Stimulated activated naive CD8-positive, alpha-beta T cell treated with anti-CD3 and anti-CD28 coated beads, Interleukin-15, Interleukin-2, amounts not matched to agents 100 ng/mL and 50 ng/mL, for 24 hours (primary cell): ENCODE data around the gene ATAD3A.
"Not testable (repeated sequence)": the region's sequence is repeated elsewhere in the genome, so short reads cannot be mapped to it uniquely, and the experiment has no call there.

Source experiments
- H3K27ac Mint-ChIP-seq: one replicate; pipeline ENCODE4 v1.8.0; 2021; ENCODE audit warnings: mild to moderate bottlenecking, mixed read lengths
- H3K27me3 Mint-ChIP-seq: one replicate; pipeline ENCODE4 v1.8.0; 2021; ENCODE audit warnings: mixed read lengths
- H3K36me3 Mint-ChIP-seq: one replicate; pipeline ENCODE4 v1.8.0; 2021; ENCODE audit warnings: low read depth, mixed read lengths
- H3K4me1 Mint-ChIP-seq: one replicate; pipeline ENCODE4 v1.8.0; 2021; ENCODE audit warnings: low read depth, mixed read lengths
- H3K4me3 Mint-ChIP-seq: one replicate; pipeline ENCODE4 v1.8.0; 2021; ENCODE audit warnings: mild to moderate bottlenecking, mixed read lengths
- H3K9me3 Mint-ChIP-seq: one replicate; pipeline ENCODE4 v1.8.0; 2021; ENCODE audit warnings: mixed read lengths

Gene ATAD3A

DNA sequence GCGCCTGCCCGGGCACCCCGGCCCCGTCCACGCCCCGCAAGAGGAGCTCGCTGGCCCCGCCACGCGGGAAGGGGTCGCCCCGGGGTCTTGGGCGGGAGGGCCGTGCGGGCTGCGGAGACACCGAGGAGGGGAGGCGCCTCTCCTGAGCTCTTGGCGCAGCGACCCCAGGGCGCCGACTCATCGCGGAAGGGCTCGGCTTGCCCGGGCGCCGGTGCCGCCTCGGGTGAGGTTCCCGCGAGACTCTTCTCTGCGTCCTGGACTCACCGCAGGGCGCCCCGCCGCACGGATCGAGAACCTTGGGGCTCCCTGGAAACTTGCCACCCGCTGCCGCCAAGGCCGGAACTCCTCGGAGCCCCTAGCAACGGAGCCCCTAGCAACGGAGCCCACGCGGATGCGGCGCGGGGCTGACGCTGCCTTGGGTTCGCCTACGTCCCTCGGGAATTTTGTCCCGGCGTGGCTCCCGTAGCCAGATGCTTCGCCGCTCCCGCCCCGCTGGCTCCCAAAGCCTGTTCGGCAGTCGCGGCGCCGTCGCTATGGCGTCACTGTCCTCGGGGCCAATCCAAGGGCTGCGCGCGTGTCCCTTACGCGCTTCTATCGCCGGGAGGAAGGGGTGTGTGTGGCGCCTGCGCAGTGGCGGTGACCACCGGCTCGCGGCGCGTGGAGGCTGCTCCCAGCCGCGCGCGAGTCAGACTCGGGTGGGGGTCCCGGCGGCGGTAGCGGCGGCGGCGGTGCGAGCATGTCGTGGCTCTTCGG, at the start of gene ATAD3A:
TSS of gene ATAD3A (plus strand) at position 630 of the 753 bp plus-strand sequence. CDS start at position 737, 107 bp downstream.
- Mint-ChIP-seq H3K27me3 (no peaks in the 10 kb centered on the region), H3K36me3 (peaks cover 4% of the 10 kb centered on the region), H3K4me1 (peaks cover 12% of the 10 kb centered on the region), H3K4me3 (peak within 1 kb of the TSS; percentile 90), H3K27ac (peak within 1 kb of the TSS; percentile 95), H3K9me3 (no peaks in the 10 kb centered on the region)

DNA sequence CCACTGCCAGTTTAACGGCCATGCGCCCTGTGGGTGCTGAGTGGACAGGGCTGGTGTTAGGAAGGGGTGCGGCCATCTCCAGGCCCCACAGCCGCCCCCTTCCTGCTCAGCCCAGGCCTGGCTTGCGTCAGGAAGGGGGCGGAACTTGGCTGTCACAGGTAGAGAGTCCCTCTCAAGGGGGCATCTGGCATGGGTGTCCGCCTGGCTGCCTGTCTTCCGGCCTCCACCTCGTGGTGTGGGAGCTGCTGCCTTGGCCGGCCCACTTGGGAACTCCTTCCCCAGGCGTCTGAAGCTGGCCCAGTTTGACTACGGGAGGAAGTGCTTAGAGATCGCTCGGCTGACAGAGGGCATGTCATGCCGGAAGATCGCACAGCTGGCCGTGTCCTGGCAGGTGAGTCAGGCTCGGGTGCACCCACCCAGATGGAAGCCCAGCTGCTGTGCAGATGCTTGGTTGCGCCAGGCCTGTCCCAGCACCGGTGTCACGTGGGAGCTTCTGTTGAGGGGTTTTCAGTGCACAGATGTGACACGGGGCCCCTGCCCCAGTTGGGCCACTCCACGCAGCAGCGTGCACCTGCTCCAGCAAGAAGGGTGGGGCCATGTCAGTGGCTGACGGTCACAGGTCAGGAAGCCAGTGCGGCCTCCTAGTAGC, 49.5 kb upstream of the ATAD3A start:
- no peaks in the 10 kb centered on the region for H3K27me3 Mint-ChIP-seq
- H3K4me3 Mint-ChIP-seq, result peak overlapping the region; percentile 45
- no peaks in the 10 kb centered on the region for H3K9me3 Mint-ChIP-seq
- no peaks in the 10 kb centered on the region for H3K4me1 Mint-ChIP-seq
- H3K27ac Mint-ChIP-seq, result no peak overlapping the region
- no peaks in the 10 kb centered on the region for H3K36me3 Mint-ChIP-seq

DNA sequence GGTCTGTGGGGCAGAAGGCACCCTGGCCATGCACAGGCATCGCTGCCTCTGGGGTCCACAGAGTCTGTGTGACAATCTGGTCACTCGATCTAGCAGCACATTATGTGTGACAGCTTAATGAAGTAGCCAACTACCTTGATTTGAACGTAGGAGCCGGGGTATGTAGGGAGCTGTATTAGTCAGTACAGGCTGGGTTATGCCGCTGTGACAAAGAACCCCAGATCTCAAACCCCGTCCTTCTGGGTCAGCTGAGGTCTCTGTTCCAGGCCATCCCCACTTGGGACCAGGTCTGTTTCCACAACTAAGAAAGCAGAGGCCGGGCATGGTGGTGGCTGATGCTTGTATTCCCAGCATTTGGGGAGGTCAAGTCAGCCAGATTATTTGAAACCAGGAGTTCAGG, 48.6 kb upstream of the ATAD3A start:
- Mint-ChIP-seq H3K4me3 (no peak overlapping the region), H3K9me3 (no peaks in the 10 kb centered on the region), H3K4me1 (no peaks in the 10 kb centered on the region), H3K36me3 (no peaks in the 10 kb centered on the region), H3K27ac (no peak overlapping the region), H3K27me3 (no peaks in the 10 kb centered on the region)

DNA sequence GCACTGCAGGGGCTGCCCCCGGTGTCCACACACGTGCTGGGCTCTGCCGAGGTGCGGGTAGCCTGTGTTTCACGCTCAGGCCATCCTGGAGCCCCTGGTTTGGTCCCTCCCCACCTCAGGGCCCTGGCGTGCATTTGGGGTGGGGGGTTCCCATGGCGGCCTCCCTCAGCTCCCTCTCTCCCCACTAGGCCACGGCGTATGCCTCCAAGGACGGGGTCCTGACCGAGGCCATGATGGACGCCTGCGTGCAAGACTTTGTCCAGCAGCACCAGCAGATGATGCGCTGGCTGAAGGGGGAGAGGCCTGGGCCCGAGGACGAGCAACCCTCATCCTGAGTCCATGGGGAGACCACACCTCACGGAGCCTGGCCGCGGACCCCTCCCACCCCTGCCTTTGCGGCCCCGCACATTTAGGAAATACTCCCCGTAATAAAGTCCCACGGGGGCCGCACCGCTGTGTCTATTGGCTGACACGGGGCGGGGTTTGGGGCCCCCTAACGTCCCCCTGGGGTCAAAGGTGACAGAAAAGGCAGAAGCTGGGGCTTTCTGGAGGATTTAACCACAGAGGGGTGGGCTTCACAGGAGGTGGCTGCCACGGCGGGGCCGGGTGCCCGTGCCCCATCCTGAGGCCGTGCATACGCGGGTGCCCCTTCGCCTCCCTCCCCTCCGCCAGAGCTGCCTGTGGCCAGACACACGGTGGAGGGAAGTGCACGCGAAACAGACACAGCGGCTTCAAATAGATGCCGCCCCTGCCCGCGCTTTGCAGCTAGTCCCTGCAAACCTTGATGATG, 43.6 kb upstream of the ATAD3A start:
- not testable (repeated sequence) for H3K27ac Mint-ChIP-seq, H3K4me3 Mint-ChIP-seq, H3K27me3 Mint-ChIP-seq, H3K36me3 Mint-ChIP-seq, H3K9me3 Mint-ChIP-seq
- H3K4me1 Mint-ChIP-seq, result peaks cover 21% of the 10 kb centered on the region

DNA sequence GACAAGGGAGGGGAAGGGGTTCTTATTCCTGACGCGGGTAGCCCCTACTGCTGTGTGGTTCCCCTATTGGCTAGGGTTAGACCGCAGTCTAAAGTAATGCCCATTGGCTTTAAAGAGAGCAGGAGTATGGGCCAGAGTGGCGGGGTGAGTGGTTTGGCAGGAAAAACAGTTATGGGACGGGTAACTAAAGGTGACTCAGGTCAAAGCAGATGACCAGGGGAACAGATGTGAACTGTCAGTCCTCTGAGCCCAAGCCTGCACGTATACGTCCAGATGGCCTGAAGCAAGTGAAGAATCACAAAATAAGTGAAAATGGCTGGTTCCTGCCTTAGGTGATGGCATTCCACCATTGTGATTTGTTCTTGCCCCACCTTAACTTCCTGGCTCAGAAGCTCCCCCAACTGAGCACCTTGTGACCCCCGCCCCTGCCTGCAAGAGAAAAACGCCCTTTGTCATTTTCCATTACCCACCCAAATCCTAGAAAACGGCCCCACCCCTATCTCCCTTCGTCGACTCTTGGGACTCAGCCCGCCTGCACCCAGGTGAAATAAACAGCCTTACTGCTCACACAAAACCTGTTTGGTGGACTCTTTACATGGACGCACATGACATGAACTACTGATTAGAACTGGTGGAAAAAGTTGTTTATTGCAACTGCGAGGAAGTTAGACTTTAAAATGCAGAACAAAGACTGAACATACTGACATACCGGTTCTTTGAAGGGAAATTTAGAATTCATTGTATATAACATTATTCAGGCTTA, 41.2 kb upstream of the ATAD3A start:
- H3K4me3 Mint-ChIP-seq, result peak overlapping the region; percentile 94
- peaks cover 30% of the 10 kb centered on the region for H3K4me1 Mint-ChIP-seq
- no peaks in the 10 kb centered on the region for H3K9me3 Mint-ChIP-seq
- no peaks in the 10 kb centered on the region for H3K27me3 Mint-ChIP-seq
- H3K36me3 Mint-ChIP-seq, result no peaks in the 10 kb centered on the region
- H3K27ac Mint-ChIP-seq, result peak overlapping the region; percentile 92

DNA sequence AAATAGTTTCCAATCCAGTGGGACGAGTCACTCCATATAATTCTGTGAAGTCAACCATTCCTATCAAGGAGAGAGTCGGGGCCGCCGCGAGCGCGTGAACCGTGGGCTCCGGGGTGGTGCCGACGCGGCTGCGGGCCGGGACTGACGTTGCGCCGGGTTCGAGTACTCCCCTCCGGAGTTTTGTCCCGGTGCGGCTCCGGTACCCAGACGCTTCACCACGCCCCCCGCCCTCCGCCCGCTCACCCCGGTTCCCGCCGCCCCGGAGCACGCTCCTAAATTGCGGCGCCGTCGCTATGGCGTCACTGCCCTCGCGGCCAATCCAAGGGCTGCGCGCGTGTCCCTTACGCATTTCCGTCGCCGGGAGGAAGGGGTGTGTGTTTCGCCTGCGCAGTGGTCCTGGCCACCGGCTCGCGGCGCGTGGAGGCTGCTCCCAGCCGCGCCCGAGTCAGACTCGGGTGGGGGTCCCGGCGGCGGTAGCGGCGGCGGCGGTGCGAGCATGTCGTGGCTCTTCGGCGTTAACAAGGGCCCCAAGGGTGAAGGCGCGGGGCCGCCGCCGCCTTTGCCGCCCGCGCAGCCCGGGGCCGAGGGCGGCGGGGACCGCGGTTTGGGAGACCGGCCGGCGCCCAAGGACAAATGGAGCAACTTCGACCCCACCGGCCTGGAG, 40.4 kb upstream of the ATAD3A start, which contains the start of gene ATAD3B:
TSS of gene ATAD3B (plus strand) at position 377 of the 664 bp plus-strand sequence. CDS start at position 497, 120 bp downstream.
- Mint-ChIP-seq H3K4me3 (peak within 1 kb of the TSS; percentile 94), H3K27ac (peak within 1 kb of the TSS; percentile 92), H3K27me3 (no peaks in the 10 kb centered on the region), H3K4me1 (peaks cover 30% of the 10 kb centered on the region), H3K9me3 (no peaks in the 10 kb centered on the region), H3K36me3 (peaks cover 2% of the 10 kb centered on the region)

DNA sequence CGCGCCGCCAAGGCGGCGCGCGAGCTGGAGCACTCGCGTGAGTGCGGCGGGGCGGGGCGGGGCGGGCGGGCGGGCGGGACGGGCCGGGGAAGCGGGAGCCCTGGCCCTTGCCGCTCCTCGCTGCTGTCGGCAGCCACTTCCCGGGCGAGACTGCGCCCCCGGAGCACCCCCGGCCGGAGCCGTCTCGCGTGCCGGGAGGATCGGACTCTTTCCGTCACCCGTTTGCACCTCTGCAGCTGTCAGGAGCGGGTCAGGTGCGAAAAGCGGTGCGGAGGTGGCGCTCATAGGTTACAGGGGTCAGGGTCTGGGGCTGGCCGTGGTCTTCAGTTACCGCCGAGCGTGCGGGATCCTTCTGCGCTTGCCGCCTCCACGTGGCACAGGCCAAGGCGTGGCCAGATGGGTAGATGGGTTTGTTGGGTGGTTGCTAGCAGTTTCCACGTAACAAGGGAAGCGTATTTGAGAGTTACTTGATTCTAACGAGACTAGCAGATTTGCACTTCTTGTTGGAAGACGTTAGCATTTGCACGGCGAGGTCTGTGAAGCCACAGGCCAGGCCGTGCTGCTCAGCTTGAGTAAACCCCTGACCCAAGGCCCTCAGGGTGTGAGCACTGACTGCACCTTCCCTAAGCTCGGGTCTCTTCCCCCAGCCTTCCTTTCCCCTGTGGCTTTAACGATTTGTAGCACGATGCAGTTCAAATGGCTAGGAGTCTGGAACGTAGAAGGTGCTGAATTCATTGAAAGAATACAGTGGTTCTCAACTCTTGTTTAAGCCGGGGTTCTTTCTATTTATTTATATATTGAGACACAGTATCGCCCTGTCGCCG, 39.7 kb upstream of the ATAD3A start:
- not testable (repeated sequence) for H3K9me3 Mint-ChIP-seq, H3K27me3 Mint-ChIP-seq, H3K36me3 Mint-ChIP-seq
- H3K27ac Mint-ChIP-seq, result peak overlapping the region; percentile 76
- peaks cover 30% of the 10 kb centered on the region for H3K4me1 Mint-ChIP-seq
- peak overlapping the region; percentile 88 for H3K4me3 Mint-ChIP-seq

DNA sequence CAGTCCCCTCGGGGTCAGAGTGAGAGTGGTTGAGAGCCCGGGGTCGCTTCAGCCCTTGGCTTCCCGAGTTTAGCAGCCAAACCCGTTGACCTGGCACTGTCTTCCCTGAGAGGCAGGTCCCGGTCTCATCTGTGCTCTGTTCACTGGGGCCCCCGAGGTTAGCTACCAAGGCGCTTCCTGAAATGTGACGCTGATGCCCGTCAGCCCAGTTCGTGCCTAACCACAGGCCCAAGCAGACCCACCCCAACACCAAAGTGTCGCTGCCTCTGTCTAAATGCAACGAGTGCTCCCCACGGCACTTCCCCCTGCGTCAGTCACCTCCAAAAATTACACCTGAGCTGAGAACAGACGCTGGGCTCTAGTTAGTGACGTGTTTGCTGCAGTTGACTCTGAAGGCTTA, 36.0 kb upstream of the ATAD3A start:
- Mint-ChIP-seq H3K4me1 (peaks cover 17% of the 10 kb centered on the region), H3K36me3 (peaks cover 35% of the 10 kb centered on the region)
- H3K4me3 Mint-ChIP-seq, H3K27me3 Mint-ChIP-seq, H3K9me3 Mint-ChIP-seq, H3K27ac Mint-ChIP-seq: not testable (repeated sequence)

DNA sequence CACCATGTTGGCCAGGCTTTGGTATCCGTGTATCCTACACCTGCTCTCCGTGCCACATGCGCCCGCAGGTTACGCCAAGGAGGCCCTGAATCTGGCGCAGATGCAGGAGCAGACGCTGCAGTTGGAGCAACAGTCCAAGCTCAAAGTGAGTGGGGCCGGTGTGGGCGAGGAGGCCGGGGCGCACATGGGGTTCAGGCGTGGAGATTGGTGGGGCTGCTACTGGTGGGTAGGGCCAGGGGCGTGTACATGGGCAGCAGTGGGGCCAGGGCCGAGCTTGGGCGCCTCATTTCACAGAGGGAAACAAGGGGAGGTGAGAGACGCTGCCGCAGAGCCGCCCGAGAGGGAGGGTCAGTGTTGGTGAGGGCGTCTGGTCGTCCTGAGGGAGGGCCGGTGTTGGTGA, 34.8 kb upstream of the ATAD3A start:
- H3K27ac Mint-ChIP-seq, result no peak overlapping the region
- H3K36me3 Mint-ChIP-seq, result peaks cover 39% of the 10 kb centered on the region
- H3K4me1 Mint-ChIP-seq, result peaks cover 14% of the 10 kb centered on the region
- no peaks in the 10 kb centered on the region for H3K27me3 Mint-ChIP-seq
- H3K9me3 Mint-ChIP-seq, result no peaks in the 10 kb centered on the region
- H3K4me3 Mint-ChIP-seq, result no peak overlapping the region

DNA sequence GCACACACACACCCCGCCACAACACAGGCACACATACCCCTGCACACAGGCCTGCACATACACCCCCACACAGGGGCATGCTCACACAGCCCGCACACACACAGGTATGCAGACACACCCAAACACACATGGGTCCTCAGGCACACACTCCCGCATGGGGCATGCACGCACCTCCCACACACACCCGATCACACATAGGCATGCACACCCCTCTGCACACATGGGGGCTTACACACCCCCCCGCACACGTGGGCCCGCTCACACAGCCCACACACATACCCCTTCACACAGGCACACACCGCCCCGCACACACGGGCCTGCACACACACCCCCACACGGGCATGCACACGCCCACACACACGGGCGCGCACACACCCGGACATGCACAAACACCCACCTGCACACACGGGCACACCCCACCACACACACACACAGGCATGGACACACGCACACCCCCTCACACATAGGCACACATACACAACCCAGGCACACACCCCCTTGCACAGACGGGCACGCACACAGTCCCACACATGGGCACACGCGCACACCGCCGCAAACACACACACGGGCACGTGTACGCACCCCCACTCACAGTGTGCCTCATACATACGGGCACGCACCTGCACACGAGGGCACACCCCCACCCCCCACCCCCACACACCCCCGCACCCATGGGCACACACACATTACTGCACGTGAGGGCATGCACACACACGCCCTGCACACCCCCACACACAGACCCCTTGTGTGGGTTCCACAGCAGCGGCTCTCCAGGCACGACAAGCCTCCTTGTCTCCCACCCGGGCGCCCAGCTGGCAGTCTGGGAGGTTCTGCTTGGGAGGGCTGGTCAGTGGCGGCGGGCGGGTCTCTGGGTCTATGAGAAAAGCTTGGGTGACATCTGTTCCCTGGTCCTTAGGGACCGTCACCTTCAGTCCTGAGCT, 32.1 kb upstream of the ATAD3A start:
- Mint-ChIP-seq H3K27me3 (no peaks in the 10 kb centered on the region), H3K4me1 (peaks cover 3% of the 10 kb centered on the region), H3K9me3 (no peaks in the 10 kb centered on the region), H3K36me3 (peaks cover 50% of the 10 kb centered on the region), H3K27ac (no peak overlapping the region), H3K4me3 (no peak overlapping the region)

DNA sequence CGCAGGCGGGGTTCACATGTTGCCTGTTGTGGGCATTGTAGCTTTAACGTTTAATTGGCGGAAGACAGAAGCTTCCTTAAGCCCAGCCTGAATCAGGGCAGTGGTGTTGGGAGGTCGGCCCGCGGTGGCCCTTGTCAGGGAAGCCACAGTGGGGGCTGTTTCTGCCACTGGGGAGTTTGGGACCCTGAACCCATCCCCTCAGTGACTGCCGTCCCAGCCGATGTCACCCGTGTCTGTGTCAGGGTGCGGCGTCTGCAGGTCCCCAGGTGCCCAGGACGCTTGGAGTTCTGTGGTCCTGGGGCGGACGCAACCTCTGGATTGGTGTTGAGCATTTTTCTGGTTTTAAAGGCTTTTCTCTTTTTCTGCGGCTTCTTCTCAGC, 31.5 kb upstream of the ATAD3A start:
- H3K27ac Mint-ChIP-seq, H3K9me3 Mint-ChIP-seq, H3K4me1 Mint-ChIP-seq, H3K27me3 Mint-ChIP-seq, H3K4me3 Mint-ChIP-seq: not testable (repeated sequence)
- peaks cover 50% of the 10 kb centered on the region for H3K36me3 Mint-ChIP-seq

DNA sequence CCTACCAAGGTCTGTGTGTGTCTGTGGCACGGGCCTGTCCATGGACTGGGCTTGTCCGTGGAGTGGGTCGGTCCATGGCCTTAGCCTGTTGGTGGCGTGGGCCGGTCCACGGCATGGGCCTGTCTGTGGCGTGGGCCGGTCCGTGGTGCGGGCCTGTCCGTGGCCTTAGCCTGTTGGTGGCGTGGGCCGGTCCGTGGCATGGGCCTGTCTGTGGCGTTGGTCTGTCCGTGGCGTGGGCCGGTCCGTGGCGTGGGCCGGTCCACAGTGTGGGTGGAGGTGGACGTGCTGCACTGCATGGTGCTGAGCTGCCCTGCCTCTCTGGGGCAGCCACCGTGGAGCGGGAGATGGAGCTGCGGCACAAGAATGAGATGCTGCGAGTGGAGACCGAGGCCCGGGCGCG, 30.2 kb upstream of the ATAD3A start:
- H3K4me1 Mint-ChIP-seq, H3K27me3 Mint-ChIP-seq, H3K27ac Mint-ChIP-seq, H3K4me3 Mint-ChIP-seq, H3K9me3 Mint-ChIP-seq: not testable (repeated sequence)
- H3K36me3 Mint-ChIP-seq, result peaks cover 45% of the 10 kb centered on the region

DNA sequence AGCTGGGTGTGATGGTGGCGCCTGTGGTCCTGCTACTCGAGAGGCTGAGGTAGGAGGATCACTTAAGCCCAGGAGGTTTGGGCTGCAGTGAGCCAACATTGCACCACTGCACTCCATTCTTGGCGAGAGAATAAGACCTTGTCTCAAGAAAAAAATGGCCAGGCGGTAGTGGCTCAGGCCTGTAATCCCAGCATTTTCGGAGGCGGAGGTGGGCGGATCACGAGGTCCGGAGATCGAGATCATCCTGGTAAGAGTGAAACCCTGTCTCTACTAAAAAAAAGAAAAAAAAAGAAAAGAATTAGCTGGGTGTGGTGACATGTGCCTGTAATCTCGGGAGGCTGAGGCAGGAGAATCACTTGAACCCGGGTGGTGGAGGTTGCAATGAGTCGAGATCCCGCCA, 29.1 kb upstream of the ATAD3A start:
- Mint-ChIP-seq H3K4me1 (no peaks in the 10 kb centered on the region), H3K27ac (no peak overlapping the region), H3K27me3 (no peaks in the 10 kb centered on the region), H3K9me3 (no peaks in the 10 kb centered on the region), H3K36me3 (peaks cover 41% of the 10 kb centered on the region), H3K4me3 (no peak overlapping the region)
